Tibial nerve (tissue), 4 donors: ENCODE data around the gene SLC30A5.

Experiments used
- EP300 ChIP-seq, 2 donors: sonication (generic); formaldehyde crosslinking; IDR thresholded peaks; one replicate each; pipeline ENCODE4 v1.6.1; 2017; ENCODE audit warnings: antibody characterized with exemption in 2 of 2, mild to moderate bottlenecking in 1 of 2
- POLR2A ChIP-seq, 2 donors: fragments of 450-650 bp; IDR thresholded peaks; one replicate each; pipeline ENCODE4 v1.6.1; 2017; ENCODE audit warnings: antibody characterized with exemption in 2 of 2, mild to moderate bottlenecking in 2 of 2, moderate library complexity in 2 of 2
- TF ChIP-seq, protein P1 (sequence below), 5 experiments: fragments of 200-600 bp in 3 of 5; fragments of 450-650 bp in 2 of 5; sonication (generic) in 3 of 5; IDR thresholded peaks; one replicate each; pipeline ENCODE4 v1.5.1; 2016 to 2019; ENCODE audit warnings: antibody characterized with exemption in 5 of 5, mild to moderate bottlenecking in 3 of 5, moderate library complexity in 2 of 5

DNA sequence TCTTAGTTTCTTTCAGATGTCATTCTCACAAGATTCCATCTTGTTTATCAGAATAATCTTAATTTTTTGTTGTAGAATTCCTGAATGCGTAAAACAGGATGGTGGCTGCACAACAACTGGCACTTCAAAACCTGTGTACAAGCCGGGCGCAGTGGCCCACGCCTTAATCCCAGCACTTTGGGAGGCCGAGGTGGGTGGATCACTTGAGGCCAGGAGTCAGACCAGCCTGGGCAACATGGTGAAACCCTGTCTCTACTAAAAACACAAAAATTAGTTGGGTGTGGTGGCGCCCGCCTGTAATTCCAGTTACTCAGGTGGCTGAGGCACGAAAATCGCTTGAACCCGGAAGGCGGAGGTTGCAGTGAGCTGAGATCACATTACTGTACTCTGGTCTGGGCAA lies 62.6 kb downstream of the SLC30A5 start:
- TF ChIP-seq, protein P1, sequence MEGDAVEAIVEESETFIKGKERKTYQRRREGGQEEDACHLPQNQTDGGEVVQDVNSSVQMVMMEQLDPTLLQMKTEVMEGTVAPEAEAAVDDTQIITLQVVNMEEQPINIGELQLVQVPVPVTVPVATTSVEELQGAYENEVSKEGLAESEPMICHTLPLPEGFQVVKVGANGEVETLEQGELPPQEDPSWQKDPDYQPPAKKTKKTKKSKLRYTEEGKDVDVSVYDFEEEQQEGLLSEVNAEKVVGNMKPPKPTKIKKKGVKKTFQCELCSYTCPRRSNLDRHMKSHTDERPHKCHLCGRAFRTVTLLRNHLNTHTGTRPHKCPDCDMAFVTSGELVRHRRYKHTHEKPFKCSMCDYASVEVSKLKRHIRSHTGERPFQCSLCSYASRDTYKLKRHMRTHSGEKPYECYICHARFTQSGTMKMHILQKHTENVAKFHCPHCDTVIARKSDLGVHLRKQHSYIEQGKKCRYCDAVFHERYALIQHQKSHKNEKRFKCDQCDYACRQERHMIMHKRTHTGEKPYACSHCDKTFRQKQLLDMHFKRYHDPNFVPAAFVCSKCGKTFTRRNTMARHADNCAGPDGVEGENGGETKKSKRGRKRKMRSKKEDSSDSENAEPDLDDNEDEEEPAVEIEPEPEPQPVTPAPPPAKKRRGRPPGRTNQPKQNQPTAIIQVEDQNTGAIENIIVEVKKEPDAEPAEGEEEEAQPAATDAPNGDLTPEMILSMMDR (IDR thresholded peaks at IDR 0.05): no peak
- TF ChIP-seq EP300 (IDR thresholded peaks at IDR 0.05): no peak
- no peak for TF ChIP-seq POLR2A (IDR thresholded peaks at IDR 0.05)
